OCI-LY7 (cell line): ENCODE data around the gene ERC1. TPM values are rescaled to one million over a fixed set of nuclear protein-coding genes. Genes with fewer than 3 reads are reported as not detected.
"Not testable (repeated sequence)": the region's sequence is repeated elsewhere in the genome, so short reads cannot be mapped to it uniquely, and the experiment has no call there.

Experiments used
- BruUV-seq: library from RNA; stranded (reverse); fragments of 400-500 nt; replicated peaks from 2 replicates; lab custom pipeline; 2021; lab: Mats Ljungman, UMichigan
- CTCF ChIA-PET: fragments of 300-600 bp; sonication (Branson Sonifier 250); formaldehyde crosslinking; loops from one replicate; lab custom pipeline; 2022; ENCODE audit warnings: antibody characterized with exemption; ENCODE audit not compliant: unreplicated experiment; lab: Charles Lee
- POLR2A ChIA-PET: fragments of 300-600 bp; sonication (Branson Sonifier 250); formaldehyde crosslinking; loops from one replicate; lab custom pipeline; 2022; ENCODE audit warnings: antibody characterized with exemption; lab: Charles Lee
- DNase-seq: peaks from one replicate; pipeline ENCODE4 v3.0.0-alpha.2; 2015; ENCODE audit warnings: low spot score
- H2AFZ ChIP-seq: fragments of 200-600 bp; sonication (generic), shearing (Covaris generic); 2 replicates; pipeline ENCODE4 v1.6.1; 2014; ENCODE audit warnings: mild to moderate bottlenecking, antibody characterized with exemption, low read length, moderate library complexity
- H3K27ac ChIP-seq: fragments of 200-600 bp; sonication (generic); 2 replicates; pipeline ENCODE4 v1.5.1; 2014; ENCODE audit warnings: mixed run types, low read depth, mild to moderate bottlenecking, moderate library complexity, low read length, inconsistent platforms; ENCODE audit not compliant: poor library complexity, severe bottlenecking
- H3K36me3 ChIP-seq: fragments of 200-600 bp; sonication (generic); 2 replicates; pipeline ENCODE4 v1.6.1; 2014; ENCODE audit warnings: mild to moderate bottlenecking, antibody characterized with exemption, low read length, moderate library complexity, mixed read lengths; ENCODE audit not compliant: insufficient read depth
- H3K4me1 ChIP-seq: fragments of 200-600 bp; sonication (generic); 2 replicates; pipeline ENCODE4 v1.5.1; 2014; ENCODE audit warnings: mild to moderate bottlenecking, low read length; ENCODE audit not compliant: insufficient read depth, poor library complexity, severe bottlenecking
- H3K4me2 ChIP-seq: fragments of 200-600 bp; sonication (generic); 2 replicates; pipeline ENCODE4 v1.6.1; 2014; ENCODE audit warnings: mild to moderate bottlenecking, low read length
- H3K4me3 ChIP-seq: fragments of 200-600 bp; sonication (generic); 2 replicates; pipeline ENCODE4 v1.5.1; 2014; ENCODE audit warnings: mild to moderate bottlenecking, low read depth, low read length; ENCODE audit not compliant: poor library complexity, severe bottlenecking
- H3K79me2 ChIP-seq: fragments of 200-600 bp; sonication (generic); 2 replicates; pipeline ENCODE4 v1.6.1; 2016; ENCODE audit warnings: low read depth, mild to moderate bottlenecking, low read length, moderate library complexity, mixed read lengths; ENCODE audit not compliant: insufficient read depth
- H3K9me2 ChIP-seq: fragments of 200-600 bp; sonication (generic); 2 replicates; pipeline ENCODE4 v1.6.1; 2016; ENCODE audit warnings: mild to moderate bottlenecking, low read length, mixed read lengths; ENCODE audit not compliant: insufficient read depth
- H3K9me3 ChIP-seq: fragments of 200-600 bp; sonication (generic); 2 replicates; pipeline ENCODE4 v1.6.1; 2014; ENCODE audit warnings: mild to moderate bottlenecking, mixed run types, low read length, mixed read lengths
- H4K20me1 ChIP-seq: fragments of 200-600 bp; sonication (generic); 2 replicates; pipeline ENCODE4 v1.6.1; 2014; ENCODE audit warnings: mild to moderate bottlenecking, antibody characterized with exemption, low read length, moderate library complexity, mixed read lengths; ENCODE audit not compliant: insufficient read depth
- CTCF ChIP-seq: fragments of 200-600 bp; sonication (generic); conservative IDR thresholded peaks from 2 replicates; pipeline ENCODE4 v1.5.1; 2014; ENCODE audit warnings: mild to moderate bottlenecking, antibody characterized with exemption, low read length, moderate library complexity, mixed read lengths
- EZH2phosphoT487 ChIP-seq: fragments of 200-600 bp; sonication (generic); IDR thresholded peaks from 2 replicates; pipeline ENCODE4 v1.6.1; 2018; ENCODE audit warnings: low read depth, borderline replicate concordance, mild to moderate bottlenecking, mixed run types, antibody characterized with exemption, low read length, moderate library complexity, mixed read lengths
- intact Hi-C: fragments of 100-400 bp; cut with micrococcal nuclease; formaldehyde crosslinking; loops from one replicate; pipeline ENCODE4 v1.10.0; 2022; ENCODE audit not compliant: unreplicated experiment
- total RNA-seq, 2 experiments: library from RNA; depleted of rRNA in 1 of 2; stranded (reverse); fragments of >200 nt in 1 of 2; shearing (Covaris generic) in 1 of 2; gene quantifications; 2 replicates each; pipeline ENCODE4 v1.2.3, GENCODE V29; 2014 to 2022

The ERC1 gene
- total RNA-seq, 2 experiments from 2014 or later: 26.9 to 86.9 TPM

GRCh38 chr12:1131811-1132224, 140.8 kb downstream of the ERC1 start:
- no TSS peak for BruUV-seq
- ChIA-PET CTCF (no interaction called here), POLR2A (no interaction called here)
- Histone ChIP-seq H3K9me2 (no peaks in the 10 kb centered on the region), H2AFZ (no peak overlapping the region), H3K79me2 (no peaks in the 10 kb centered on the region), H3K4me2 (no peak overlapping the region), H3K9me3 (no peaks in the 10 kb centered on the region), H4K20me1 (no peaks in the 10 kb centered on the region), H3K4me3 (no peak overlapping the region), H3K4me1 (no peaks in the 10 kb centered on the region), H3K36me3 (peaks cover 9% of the 10 kb centered on the region; the same call in 1 of the 2 replicates), H3K27ac (no peak overlapping the region)
- intact Hi-C loops: no loop called here
- no peak for DNase-seq
- TF ChIP-seq CTCF: no peak
- no peak for TF ChIP-seq EZH2phosphoT487

- Histone ChIP-seq H4K20me1 (no peaks in the 10 kb centered on the region), H3K9me2 (no peaks in the 10 kb centered on the region), H3K4me3 (no peak overlapping the region), H3K36me3 (peaks cover 9% of the 10 kb centered on the region; the same call in 1 of the 2 replicates), H3K4me1 (no peaks in the 10 kb centered on the region), H2AFZ (no peak overlapping the region), H3K79me2 (no peaks in the 10 kb centered on the region), H3K9me3 (no peaks in the 10 kb centered on the region), H3K27ac (no peak overlapping the region), H3K4me2 (no peak overlapping the region)
- POLR2A ChIA-PET: interaction anchor here (0.6 to 0.7 kb wide), 3 partner anchors 52 to 220 kb away, joined by 3 read pairs; no protein-coding TSS in a partner anchor
- TF ChIP-seq CTCF (no peak), EZH2phosphoT487 (no peak)
- no peak for DNase-seq
- intact Hi-C loops: no loop called here
- CTCF ChIA-PET: no interaction called here
- no TSS peak for BruUV-seq
Observed at GRCh38 chr12:1132311-1132710, 141.3 kb downstream of the ERC1 start.

DNA sequence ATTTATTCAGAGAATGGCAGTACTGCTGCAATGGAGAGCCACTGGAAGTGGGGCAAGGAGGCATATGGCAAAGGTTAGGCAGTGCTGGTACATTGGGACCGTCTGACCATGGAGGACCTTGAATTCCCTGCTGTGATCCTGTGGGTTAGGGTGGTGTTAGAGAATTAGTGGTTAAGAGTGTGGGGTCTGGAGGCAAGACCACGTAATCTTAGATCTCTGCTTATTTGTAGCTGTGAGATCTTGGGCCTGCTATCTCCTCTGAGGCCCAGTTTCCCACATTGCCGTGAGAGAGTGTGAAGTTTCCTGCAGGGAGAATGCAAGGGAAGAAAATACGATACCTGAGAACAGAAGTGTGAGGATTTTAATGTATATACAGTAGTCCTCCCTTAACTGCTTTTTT, 147.7 kb downstream of the ERC1 start:
- no peak for DNase-seq
- Histone ChIP-seq H3K9me2 (no peaks in the 10 kb centered on the region), H3K79me2 (no peaks in the 10 kb centered on the region), H3K9me3 (no peaks in the 10 kb centered on the region), H3K27ac (no peak overlapping the region), H4K20me1 (no peaks in the 10 kb centered on the region), H3K4me1 (no peaks in the 10 kb centered on the region), H3K4me3 (no peak overlapping the region), H2AFZ (no peak overlapping the region), H3K4me2 (no peak overlapping the region), H3K36me3 (no peaks in the 10 kb centered on the region)
- ChIA-PET CTCF (interaction anchor here (0.8 kb wide), 1 partner anchor 14 kb away, joined by 3 read pairs; no protein-coding TSS in a partner anchor), POLR2A (no interaction called here)
- no peak for TF ChIP-seq CTCF
- TF ChIP-seq EZH2phosphoT487: no peak
- no TSS peak for BruUV-seq
- intact Hi-C loops: no loop called here

DNA sequence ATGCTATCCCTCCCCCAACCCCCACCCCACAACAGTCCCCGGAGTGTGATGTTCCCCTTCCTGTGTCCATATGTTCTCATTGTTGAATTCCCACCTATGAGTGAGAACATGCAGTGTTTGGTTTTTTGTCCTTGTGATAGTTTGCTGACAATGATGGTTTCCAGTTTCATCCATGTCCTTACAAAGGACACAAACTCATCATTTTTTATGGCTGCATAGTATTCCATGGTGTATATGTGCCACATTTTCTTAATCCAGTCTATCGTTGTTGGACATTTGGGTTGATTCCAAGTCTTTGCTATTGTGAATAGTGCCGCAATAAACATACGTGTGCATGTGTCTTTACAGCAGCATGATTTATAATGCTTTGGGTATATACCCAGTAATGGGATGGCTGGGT, 155.7 kb downstream of the ERC1 start:
- H3K79me2 ChIP-seq, CTCF ChIA-PET, intact Hi-C loops, DNase-seq, H2AFZ ChIP-seq, BruUV-seq, H3K9me2 ChIP-seq, H4K20me1 ChIP-seq, H3K9me3 ChIP-seq, H3K36me3 ChIP-seq, H3K4me3 ChIP-seq, H3K27ac ChIP-seq, H3K4me2 ChIP-seq, H3K4me1 ChIP-seq: not testable (repeated sequence)
- POLR2A ChIA-PET: interaction anchor here (0.7 kb wide), 1 partner anchor 152 kb away, joined by 8 read pairs; no protein-coding TSS in a partner anchor
